ENCODE measurements around the gene MICAL2. TPM values are rescaled to one million over a fixed set of nuclear protein-coding genes. Genes with fewer than 3 reads are reported as not detected.

The MICAL2 gene
- total RNA-seq, 2 experiments from 2014 or later, result not detected

GRCh38 chr11:12269104-12269441, 158.7 kb downstream of the MICAL2 start:
- H3K4me3 ChIP-seq (ENCODE audit: low read depth, low read length, poor library complexity, severe bottlenecking), result no peak overlapping the region
- H3K79me2 ChIP-seq (ENCODE audit: insufficient read depth, low read depth, low read length), result no peaks in the 10 kb centered on the region
- no peaks in the 10 kb centered on the region for H3K9me2 ChIP-seq (ENCODE audit: insufficient read depth, low read length)
- TF ChIP-seq CTCF (conservative IDR thresholded peaks at IDR 0.05; ENCODE audit: low read length), result no peak
- H3K36me3 ChIP-seq (ENCODE audit: insufficient read depth, low read length), result no peaks in the 10 kb centered on the region
- no peak for DNase-seq (ENCODE audit: low spot score)
- no peak overlapping the region for H2AFZ ChIP-seq (ENCODE audit: low read length)
- ChIA-PET POLR2A (no interaction called here), CTCF (ENCODE audit: unreplicated experiment) (interaction anchor here (0.6 kb wide), 1 partner anchor 251 kb away, joined by 3 read pairs; no protein-coding TSS in a partner anchor)
- BruUV-seq (replicated peaks), result no TSS peak
- intact Hi-C loops (cut with micrococcal nuclease; ENCODE audit: unreplicated experiment), result no loop called here
- H3K4me1 ChIP-seq (ENCODE audit: insufficient read depth, low read length, poor library complexity, severe bottlenecking), result no peaks in the 10 kb centered on the region
- no peak overlapping the region for H3K4me2 ChIP-seq (ENCODE audit: low read length)
- no peaks in the 10 kb centered on the region for H4K20me1 ChIP-seq (ENCODE audit: insufficient read depth, low read length)
- no peak overlapping the region for H3K27ac ChIP-seq (ENCODE audit: low read depth, low read length, poor library complexity, severe bottlenecking)
- H3K9me3 ChIP-seq (ENCODE audit: low read length), result no peaks in the 10 kb centered on the region

GRCh38 chr11:12269446-12270214, 159.2 kb downstream of the MICAL2 start:
- Histone ChIP-seq H2AFZ (ENCODE audit: low read length) (no peak overlapping the region), H3K4me2 (ENCODE audit: low read length) (no peak overlapping the region), H3K79me2 (ENCODE audit: insufficient read depth, low read depth, low read length) (no peaks in the 10 kb centered on the region), H3K27ac (ENCODE audit: low read depth, low read length, poor library complexity, severe bottlenecking) (no peak overlapping the region), H3K4me3 (ENCODE audit: low read depth, low read length, poor library complexity, severe bottlenecking) (no peak overlapping the region), H3K36me3 (ENCODE audit: insufficient read depth, low read length) (no peaks in the 10 kb centered on the region), H3K9me2 (ENCODE audit: insufficient read depth, low read length) (no peaks in the 10 kb centered on the region), H3K4me1 (ENCODE audit: insufficient read depth, low read length, poor library complexity, severe bottlenecking) (no peaks in the 10 kb centered on the region), H3K9me3 (ENCODE audit: low read length) (no peaks in the 10 kb centered on the region), H4K20me1 (ENCODE audit: insufficient read depth, low read length) (no peaks in the 10 kb centered on the region)
- no peak for DNase-seq (ENCODE audit: low spot score)
- no TSS peak for BruUV-seq (replicated peaks)
- POLR2A ChIA-PET, result no interaction called here
- intact Hi-C loops (cut with micrococcal nuclease; ENCODE audit: unreplicated experiment), result no loop called here
- CTCF ChIA-PET (ENCODE audit: unreplicated experiment), result interaction anchor here (0.6 kb wide), 1 partner anchor 252 kb away, joined by 3 read pairs; no protein-coding TSS in a partner anchor
- TF ChIP-seq EZH2phosphoT487 (IDR thresholded peaks at IDR 0.05; ENCODE audit: borderline replicate concordance, low read depth, low read length), result no peak
- TF ChIP-seq CTCF (conservative IDR thresholded peaks at IDR 0.05; ENCODE audit: low read length), result no peak

GRCh38 chr11:12270215-12270797, 159.9 kb downstream of the MICAL2 start:
- POLR2A ChIA-PET, result no interaction called here
- Histone ChIP-seq H3K4me2 (ENCODE audit: low read length) (no peak overlapping the region), H3K79me2 (ENCODE audit: insufficient read depth, low read depth, low read length) (no peaks in the 10 kb centered on the region), H3K4me1 (ENCODE audit: insufficient read depth, low read length, poor library complexity, severe bottlenecking) (no peaks in the 10 kb centered on the region), H3K36me3 (ENCODE audit: insufficient read depth, low read length) (no peaks in the 10 kb centered on the region), H3K4me3 (ENCODE audit: low read depth, low read length, poor library complexity, severe bottlenecking) (no peak overlapping the region), H3K9me3 (ENCODE audit: low read length) (no peaks in the 10 kb centered on the region), H4K20me1 (ENCODE audit: insufficient read depth, low read length) (no peaks in the 10 kb centered on the region), H3K27ac (ENCODE audit: low read depth, low read length, poor library complexity, severe bottlenecking) (no peak overlapping the region), H2AFZ (ENCODE audit: low read length) (no peak overlapping the region), H3K9me2 (ENCODE audit: insufficient read depth, low read length) (no peaks in the 10 kb centered on the region)
- DNase-seq (ENCODE audit: low spot score), result no peak
- no TSS peak for BruUV-seq (replicated peaks)
- TF ChIP-seq EZH2phosphoT487 (IDR thresholded peaks at IDR 0.05; ENCODE audit: borderline replicate concordance, low read depth, low read length) (no peak), CTCF (conservative IDR thresholded peaks at IDR 0.05; ENCODE audit: low read length) (no peak)
- CTCF ChIA-PET (ENCODE audit: unreplicated experiment), result no interaction called here
- intact Hi-C loops (cut with micrococcal nuclease; ENCODE audit: unreplicated experiment), result no loop called here

Measured in OCI-LY7 (cell line).